Activated naive CD4-positive, alpha-beta T cell treated with anti-CD3 and anti-CD28 coated beads, Interleukin-2, amount 50 U/mL, for 16 hours (primary cell): ENCODE data around the gene TBC1D22A.
A peak's percentile ranks its signal among the peaks of the same experiment; 100 is the strongest.

Experiments
- DNase-seq: peaks from one replicate; pipeline ENCODE4 v3.0.0-alpha.2; 2020

Gene TBC1D22A

GRCh38 chr22:47177334-47177815 is 414.9 kb downstream of the TBC1D22A start:
- DNase-seq: peak; percentile 8

DNA sequence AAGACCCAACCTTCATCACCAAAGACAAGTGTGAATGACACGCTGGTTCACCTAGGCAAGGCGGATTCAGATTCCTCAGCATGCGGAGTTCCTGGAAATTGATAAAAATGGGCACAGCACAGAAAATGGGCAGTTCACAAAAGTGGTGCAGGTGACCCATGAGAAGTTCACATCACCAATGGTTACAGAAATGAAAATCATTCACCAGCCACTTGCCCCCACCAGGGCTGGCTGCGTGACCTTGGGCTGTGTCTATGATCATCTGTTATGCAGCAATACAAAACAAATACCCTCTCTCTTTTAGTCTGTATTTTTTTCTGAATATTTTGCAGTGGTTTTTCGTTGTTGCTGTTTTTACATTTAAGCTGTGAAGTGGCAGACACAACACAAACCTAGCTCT is 415.9 kb downstream of the TBC1D22A start:
- DNase-seq: no peak

DNA sequence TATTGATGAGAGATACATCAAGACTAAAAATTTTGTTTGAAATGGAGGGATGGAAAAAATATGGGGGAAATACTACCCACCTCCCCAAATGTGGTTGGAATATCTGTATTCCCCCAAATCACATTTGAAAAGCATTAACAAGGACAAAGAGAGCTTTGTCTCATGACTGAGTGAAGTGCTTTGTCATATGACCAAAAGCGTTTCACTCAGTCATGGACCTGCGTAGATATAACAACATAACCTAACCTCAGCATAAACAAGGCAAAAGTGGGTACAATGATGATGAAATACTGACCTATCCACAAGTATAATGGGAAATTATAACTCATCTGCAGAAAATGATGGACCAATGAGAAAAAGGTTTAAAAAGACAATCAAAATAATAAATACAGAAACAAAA is 418.3 kb downstream of the TBC1D22A start:
- DNase-seq: no peak

DNA sequence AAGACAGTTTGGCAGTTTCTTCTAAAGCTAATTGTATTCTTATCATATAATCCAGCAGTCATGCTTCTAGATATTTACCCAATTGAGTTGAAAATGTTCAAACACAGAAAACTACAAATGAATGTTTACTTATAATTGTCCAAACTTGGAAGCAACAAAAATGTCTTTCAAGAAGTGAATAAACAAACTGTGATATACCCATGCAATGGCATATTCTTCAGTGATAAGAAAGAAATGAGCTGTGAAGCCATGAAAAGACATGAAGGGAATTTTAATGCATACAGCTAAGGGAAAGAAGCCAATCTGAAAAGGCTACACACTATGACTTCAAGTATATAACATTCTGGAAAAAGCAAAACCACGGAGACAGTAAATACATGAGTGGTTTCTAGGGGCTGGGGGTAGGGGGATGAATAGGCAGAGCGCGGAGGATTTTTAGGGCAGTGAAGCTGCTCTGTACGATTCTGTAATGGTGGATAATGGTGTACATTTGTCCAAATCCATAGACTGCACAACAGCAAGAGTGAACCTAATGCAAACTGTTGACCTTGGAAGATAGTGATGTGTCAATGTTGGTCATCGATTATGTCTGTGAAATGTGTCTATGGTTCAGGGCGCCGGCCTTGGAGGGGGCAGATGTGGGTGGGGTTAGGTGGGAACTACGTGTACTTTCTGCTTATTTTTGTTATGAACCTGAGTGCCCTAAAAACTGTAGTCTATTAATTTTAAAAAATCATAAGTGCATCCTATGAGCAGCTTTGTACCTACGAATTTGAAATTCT is 424.9 kb downstream of the TBC1D22A start:
- DNase-seq: no peak

DNA sequence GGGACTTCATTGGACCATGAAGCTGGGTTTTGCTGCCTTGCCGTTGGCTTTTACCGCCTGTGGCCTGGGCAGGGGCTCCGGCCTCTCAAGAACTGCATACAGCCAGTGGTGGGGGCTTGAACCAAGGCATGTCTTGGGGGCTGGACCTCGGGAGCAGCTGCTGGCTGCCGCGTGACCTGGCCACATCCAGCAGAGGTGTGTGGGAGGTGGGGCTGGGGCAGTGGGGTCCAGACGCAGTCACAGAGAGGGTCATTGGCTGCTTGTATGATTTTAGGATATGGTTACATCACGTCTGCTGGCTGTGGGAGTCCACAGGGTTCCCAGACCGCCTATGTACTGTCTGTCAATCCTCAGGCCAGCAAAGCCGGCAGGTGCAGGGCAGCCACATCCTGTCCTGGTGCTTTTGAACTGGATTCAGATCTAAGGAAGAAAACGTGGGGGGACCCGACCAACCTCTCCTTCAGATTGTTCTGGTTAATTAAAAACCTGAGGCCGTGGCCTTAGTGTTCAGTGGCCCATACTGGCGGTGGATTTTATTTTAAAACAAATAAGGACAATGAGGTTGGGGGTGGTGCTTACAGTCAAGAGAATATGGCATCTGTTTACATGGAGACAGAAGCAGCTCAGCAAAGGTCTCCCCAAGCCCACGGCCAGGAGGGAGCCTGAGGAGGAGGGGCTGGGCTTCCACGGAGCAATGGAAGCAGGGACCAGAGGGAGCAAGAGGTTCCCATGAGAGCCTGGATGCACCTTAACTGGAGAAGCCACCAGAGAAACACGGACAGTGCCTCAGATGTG is 426.0 kb downstream of the TBC1D22A start:
- DNase-seq: peak; percentile 7

- peak; percentile 6 for DNase-seq
Measured at GRCh38 chr22:47189056-47189916, 426.8 kb downstream of the TBC1D22A start.

DNA sequence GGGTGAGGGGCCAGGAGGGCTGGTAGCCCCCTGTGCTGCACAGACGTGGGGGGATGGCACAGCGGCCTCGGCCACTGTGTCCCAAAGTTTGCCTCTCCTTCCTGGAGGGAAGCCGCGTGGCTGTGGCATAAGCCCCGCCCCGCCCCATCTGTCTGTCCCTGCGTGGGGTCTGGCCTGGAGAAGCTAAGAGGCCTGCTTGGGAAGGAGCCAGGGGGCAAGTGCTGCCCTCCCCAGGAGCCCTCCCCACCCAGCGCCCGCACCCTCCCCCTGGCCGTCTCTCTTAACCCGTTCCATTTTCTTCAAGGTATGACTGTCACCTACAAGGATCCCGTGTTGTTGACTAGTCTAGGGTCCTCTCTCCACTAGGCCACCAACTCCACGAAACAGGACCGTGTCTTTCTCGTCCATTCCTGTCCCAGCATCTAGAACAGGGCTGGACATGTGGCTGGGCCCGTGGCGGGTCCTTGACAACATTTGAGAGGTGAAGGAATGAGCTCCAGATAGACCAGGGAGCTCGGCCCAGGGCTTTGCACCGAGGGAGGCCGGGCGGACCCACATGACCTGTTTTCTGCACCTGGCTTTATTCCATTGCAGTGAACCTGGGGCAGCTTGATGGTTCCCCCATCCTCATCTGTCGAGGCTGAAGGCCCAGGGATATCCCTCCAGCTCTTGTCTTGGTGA is 428.0 kb downstream of the TBC1D22A start:
- peak; percentile 5 for DNase-seq

- no peak for DNase-seq
Measured at GRCh38 chr22:47190957-47191670, 428.7 kb downstream of the TBC1D22A start.

GRCh38 chr22:47191671-47192650 is 429.5 kb downstream of the TBC1D22A start:
- no peak for DNase-seq

- DNase-seq: peak; percentile 7
Measured at GRCh38 chr22:47192651-47193437, 430.4 kb downstream of the TBC1D22A start.

DNA sequence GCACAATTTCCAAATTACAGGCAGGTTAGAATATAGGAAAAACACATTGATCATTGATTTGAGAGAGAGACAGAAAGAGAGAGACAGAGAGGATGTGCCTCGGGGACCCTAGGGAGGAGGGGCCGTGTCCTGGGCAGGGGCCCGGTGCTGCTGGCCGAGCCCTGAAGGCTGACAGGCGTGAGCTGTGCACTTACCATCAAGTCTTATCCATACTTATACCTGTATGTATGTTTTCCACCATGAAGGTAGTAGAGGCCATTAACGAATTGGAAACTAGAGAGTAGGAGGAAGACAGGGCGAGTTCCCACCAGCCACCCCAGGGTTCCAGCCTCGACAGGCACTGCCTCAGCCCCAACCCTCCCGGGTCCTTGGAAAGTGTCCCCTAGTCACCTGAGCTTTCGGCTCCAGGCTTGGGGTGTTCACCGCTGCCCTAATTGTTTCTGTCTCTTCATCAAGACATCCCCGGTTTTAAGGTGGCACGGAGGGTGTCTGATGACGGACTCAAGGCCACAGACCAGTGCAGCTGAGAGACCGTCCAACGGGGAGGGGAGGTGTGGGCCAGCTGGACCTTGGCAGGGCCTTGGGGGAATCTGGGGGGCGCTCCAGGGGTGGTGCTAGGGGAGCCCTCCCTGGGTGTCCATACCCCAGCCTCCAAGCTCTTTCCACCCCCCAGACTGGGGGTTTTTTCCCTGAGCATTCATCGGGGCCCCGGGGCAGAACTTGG is 431.3 kb downstream of the TBC1D22A start:
- DNase-seq: no peak

DNA sequence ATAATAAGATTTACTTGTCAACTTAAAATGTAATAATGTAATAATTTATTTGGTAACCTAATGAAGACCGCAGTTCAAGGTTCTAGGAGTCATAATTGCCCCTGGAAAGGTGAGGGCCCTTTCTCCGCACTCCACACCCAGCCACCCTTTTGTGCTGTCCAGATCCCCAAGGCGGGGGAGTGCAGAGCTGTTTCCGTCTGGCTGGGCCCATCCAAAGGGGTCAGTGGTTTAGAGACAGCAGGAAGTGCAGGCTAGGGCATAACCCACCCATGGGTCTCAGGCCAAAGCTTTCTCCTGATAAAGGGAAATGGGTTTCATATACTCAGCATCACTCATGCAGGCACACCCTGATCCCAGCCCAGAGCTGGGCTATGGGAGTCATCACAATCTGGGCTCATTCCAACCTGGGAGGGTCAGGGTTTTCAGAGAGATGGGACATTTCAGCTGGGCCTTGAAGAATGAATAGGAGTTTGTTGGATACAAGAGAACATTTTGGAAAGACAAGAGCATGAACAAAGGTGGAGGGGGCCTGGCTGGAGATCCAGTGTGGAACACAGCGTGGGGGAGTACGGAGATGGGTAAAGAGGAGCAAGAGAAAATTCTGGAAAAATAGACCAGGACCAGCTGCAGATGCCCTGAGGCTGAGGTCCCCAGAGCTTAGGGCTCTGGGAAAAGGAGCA is 432.2 kb downstream of the TBC1D22A start:
- no peak for DNase-seq

- no peak for DNase-seq
Measured at GRCh38 chr22:47195156-47195483, 432.7 kb downstream of the TBC1D22A start.

GRCh38 chr22:47195484-47196165 is 433.2 kb downstream of the TBC1D22A start:
- DNase-seq: no peak

DNA sequence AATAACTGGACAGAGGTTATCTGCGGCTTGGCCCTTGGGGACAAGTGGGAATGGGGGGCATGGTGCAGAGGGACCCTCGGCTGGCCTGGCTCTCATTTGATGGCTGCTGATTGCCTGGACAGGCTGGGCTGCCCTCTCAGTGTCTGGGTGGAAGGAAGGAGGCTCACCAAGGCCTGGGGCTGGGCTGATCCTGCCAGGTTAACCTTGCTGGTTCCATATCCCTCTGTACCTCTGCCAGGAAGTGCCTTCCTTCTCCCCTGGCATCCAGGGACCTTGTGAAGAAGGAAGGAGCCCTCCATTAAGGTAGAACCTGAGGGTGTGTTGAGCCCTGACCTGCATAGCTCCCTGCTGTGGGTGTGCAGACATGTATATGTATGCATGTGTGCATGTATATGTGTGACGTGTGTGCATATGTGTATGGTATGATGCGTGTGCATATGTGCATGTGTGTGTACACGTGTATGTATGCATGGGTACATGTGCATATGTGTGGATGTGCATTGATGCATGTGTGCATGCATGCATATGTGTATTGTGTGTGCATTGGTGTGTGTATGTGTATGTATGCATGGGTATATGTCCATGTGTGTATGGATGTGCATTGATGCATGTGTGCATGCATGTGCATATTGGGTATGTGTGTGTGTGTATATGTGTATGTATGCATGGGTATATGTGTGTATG is 433.9 kb downstream of the TBC1D22A start:
- no peak for DNase-seq

DNA sequence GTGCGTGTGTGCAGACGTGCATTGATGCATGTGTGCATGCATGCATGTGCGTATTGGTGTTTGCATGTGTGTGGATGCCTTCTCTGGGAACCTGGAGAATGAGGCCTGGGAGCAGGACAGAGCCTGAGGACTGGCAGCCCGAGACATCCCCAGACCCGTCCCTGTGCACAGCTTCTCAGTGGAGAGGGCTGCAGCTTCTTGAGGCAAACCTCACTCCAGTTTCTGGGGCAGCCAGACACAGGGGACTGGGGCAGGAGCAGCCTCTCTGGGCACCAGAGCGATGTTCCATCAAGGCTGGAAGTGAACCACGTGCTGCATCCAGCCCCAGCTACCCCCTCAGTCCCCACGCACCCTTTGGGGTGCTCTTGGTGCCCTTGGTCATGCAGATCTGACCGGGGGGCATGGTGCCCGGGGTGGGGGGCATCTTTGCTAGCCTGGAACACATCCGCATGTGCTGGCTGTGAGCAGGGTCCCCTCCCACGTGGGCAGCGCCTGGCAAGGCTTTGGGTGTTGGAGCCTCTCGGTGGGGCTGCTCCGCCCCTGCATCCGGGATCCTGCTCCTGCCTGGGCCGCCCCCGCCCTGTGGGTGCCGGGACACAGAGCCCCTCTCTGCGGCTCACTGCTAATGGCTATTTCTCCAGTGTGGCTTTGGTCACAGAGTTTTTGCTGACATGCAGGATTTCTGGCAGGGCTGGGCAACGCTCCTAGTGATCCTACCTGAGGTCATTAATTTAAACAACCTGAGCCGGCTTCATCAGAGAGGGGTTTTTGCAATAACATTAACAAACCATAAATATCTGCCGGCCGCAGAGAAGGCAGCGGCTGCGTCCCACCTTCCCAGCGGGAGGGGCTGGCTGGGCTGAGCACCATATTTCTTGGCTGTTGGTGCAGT is 434.7 kb downstream of the TBC1D22A start:
- DNase-seq: no peak
